Activated CD4-positive, alpha-beta T cell treated with anti-CD3 and anti-CD28 coated beads, Interleukin-2, amount 50 U/mL, for 48 hours (primary cell): Measurements from ENCODE around the gene ASIC2.
"Not testable (repeated sequence)": the region's sequence is repeated elsewhere in the genome, so short reads cannot be mapped to it uniquely, and the experiment has no call there.

Experiments used
- DNase-seq, 2 experiments: peaks; one replicate each; pipeline ENCODE4 v3.0.0-alpha.2; 2020

Gene ASIC2

GRCh38 chr17:32969231-32969630 lies 323.9 kb downstream of the ASIC2 start:
- DNase-seq = not testable (repeated sequence)

GRCh38 chr17:32964541-32964940 lies 328.6 kb downstream of the ASIC2 start:
- no peak for DNase-seq
